Measurements from ENCODE around the gene SRPK2.
A peak's percentile ranks its signal among the peaks of the same experiment; 100 is the strongest.

Gene SRPK2

GRCh38 chr7:105086850-105087249 is 301.9 kb downstream of the SRPK2 start:
- FAIRE-seq: peak; percentile 85

GRCh38 chr7:105084581-105084980 is 304.1 kb downstream of the SRPK2 start:
- FAIRE-seq: no peak

GRCh38 chr7:105079348-105079747 is 309.4 kb downstream of the SRPK2 start:
- no peak for FAIRE-seq

GRCh38 chr7:105073143-105073542 is 315.6 kb downstream of the SRPK2 start:
- FAIRE-seq: no peak

GRCh38 chr7:105068886-105069285 is 319.8 kb downstream of the SRPK2 start:
- FAIRE-seq: peak; percentile 28

GRCh38 chr7:105067691-105068090 is 321.0 kb downstream of the SRPK2 start:
- no peak for FAIRE-seq
